Lower leg skin (tissue), 4 donors: ENCODE data around the gene DOK6. TPM values are rescaled to one million over a fixed set of nuclear protein-coding genes. Genes with fewer than 3 reads are reported as not detected.
"Not testable (repeated sequence)": the region's sequence is repeated elsewhere in the genome, so short reads cannot be mapped to it uniquely, and the experiment has no call there.

Experiments
- DNase-seq, 2 donors: peaks; one replicate each; pipeline ENCODE4 v3.0.0-alpha.2; 2019; ENCODE audit warnings: low spot score in 2 of 2
- H3K4me3 ChIP-seq: fragments of 200-600 bp; sonication (generic); 2 replicates; pipeline ENCODE4 v1.5.1; 2017; ENCODE audit warnings: mild to moderate bottlenecking, low read depth; ENCODE audit not compliant: poor library complexity, severe bottlenecking
- POLR2A ChIP-seq, 2 donors: fragments of 450-650 bp; IDR thresholded peaks; one replicate each; pipeline ENCODE4 v1.6.1; 2016 to 2017; ENCODE audit warnings: antibody characterized with exemption in 2 of 2, mild to moderate bottlenecking in 1 of 2, moderate library complexity in 1 of 2
- WGBS, 2 donors: methylation state at CpG; one replicate each; pipeline ENCODE4 v1.1.5; 2018; 5-methylcytosine and 5-hydroxymethylcytosine counted together
- intact Hi-C: fragments of 100-400 bp; cut with DNase I; formaldehyde crosslinking; loops from one replicate; pipeline ENCODE4 v1.15.0; 2023; ENCODE audit warnings: low total_unique reads
- total RNA-seq, 4 donors: library from RNA; depleted of rRNA; stranded (reverse); fragments of >200 nt; gene quantifications; one replicate each; pipeline ENCODE4 v1.1.0, GENCODE V29; 2016
- TF ChIP-seq, protein P1 (sequence below), 3 donors: fragments of 450-650 bp; IDR thresholded peaks; one replicate each; pipeline ENCODE4 v1.5.1; 2016; ENCODE audit warnings: antibody characterized with exemption in 3 of 3, mild to moderate bottlenecking in 3 of 3, moderate library complexity in 2 of 3

DOK6 gene
- total RNA-seq, 4 donors from 2014 or later: 0.21 to 0.45 (median 0.42) TPM

DNA sequence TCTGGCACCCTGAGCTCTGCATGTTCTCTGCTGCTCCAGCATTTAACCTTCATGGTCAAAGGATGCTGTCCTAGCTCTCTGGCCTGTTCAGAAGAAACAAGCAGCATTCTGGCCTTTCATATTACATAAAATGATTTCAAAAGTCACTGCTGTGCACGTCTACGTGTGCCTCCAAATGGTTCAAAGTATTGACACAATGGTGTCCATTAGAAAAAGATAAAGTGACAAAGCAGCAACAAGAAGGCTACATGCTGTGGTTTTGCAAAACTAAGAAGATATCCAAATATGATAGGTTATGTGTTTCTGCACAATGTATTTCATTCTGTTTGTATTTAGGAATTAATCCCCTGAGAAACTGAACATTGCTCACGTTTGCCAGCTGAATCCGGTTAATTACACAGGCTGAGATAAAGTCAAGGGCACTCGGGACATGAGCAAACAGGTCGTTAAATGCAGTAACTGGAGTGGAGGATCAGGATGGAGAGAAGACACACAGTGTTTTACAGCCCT lies 258.5 kb downstream of the DOK6 start:
- 24 to 36% methylated on average over 6 of the region's 6 CpGs for WGBS, 2 donors
- TF ChIP-seq POLR2A (IDR thresholded peaks at IDR 0.05): no peak
- TF ChIP-seq, protein P1, sequence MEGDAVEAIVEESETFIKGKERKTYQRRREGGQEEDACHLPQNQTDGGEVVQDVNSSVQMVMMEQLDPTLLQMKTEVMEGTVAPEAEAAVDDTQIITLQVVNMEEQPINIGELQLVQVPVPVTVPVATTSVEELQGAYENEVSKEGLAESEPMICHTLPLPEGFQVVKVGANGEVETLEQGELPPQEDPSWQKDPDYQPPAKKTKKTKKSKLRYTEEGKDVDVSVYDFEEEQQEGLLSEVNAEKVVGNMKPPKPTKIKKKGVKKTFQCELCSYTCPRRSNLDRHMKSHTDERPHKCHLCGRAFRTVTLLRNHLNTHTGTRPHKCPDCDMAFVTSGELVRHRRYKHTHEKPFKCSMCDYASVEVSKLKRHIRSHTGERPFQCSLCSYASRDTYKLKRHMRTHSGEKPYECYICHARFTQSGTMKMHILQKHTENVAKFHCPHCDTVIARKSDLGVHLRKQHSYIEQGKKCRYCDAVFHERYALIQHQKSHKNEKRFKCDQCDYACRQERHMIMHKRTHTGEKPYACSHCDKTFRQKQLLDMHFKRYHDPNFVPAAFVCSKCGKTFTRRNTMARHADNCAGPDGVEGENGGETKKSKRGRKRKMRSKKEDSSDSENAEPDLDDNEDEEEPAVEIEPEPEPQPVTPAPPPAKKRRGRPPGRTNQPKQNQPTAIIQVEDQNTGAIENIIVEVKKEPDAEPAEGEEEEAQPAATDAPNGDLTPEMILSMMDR (IDR thresholded peaks at IDR 0.05): no peak
- no peak for DNase-seq

DNA sequence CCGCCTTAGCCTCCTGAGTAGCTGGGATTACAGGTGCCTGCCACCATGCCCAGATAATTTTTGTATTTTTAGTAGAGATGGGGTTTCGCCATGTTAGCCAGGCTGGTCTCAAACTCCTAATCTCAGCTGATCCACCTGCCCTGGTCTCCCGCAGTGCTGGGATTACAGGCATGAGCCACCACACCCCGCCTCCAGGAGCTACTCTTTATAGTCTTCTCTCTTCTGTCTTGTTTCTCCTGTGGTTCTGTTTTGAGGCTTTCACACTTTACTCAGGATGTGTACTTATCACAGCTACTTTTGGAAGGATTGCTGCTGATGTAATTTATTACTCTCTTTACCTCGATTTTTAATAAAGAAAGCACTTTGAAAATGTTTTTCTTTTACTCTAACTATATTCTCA lies 261.4 kb downstream of the DOK6 start:
- H3K4me3 ChIP-seq, DNase-seq, intact Hi-C loops: not testable (repeated sequence)
- 71 to 78% methylated on average over 5 of the region's 5 CpGs for WGBS, 2 donors

More for the DNA sequence above, 258.5 kb downstream of the DOK6 start:
- intact Hi-C loops: no loop called here
- no peak overlapping the region for H3K4me3 ChIP-seq

DNA sequence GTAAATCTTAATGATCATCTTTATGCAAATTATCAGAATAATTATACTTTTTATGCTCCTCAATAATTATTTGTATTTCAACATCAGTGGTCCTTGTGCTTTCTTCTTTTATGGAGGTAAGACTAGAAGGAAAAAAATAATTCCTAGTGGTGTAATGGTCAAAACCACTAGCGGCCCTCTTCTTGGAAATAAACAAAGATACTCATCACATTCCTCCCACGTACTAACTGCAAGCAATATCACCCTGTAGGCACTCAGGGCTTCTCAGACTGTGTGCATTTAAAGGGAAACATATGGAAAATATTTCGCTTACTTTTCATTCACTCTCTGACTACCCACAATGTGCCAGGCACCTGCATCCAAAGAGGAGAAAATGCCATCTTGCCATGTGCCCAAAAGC lies 263.7 kb downstream of the DOK6 start:
- no peak overlapping the region for H3K4me3 ChIP-seq
- intact Hi-C loops: no loop called here
- WGBS, 2 donors: 48 to 54% methylated on average over 3 of the region's 3 CpGs
- DNase-seq: no peak
- TF ChIP-seq POLR2A (IDR thresholded peaks at IDR 0.05): no peak
- TF ChIP-seq, protein P1 (IDR thresholded peaks at IDR 0.05): no peak

DNA sequence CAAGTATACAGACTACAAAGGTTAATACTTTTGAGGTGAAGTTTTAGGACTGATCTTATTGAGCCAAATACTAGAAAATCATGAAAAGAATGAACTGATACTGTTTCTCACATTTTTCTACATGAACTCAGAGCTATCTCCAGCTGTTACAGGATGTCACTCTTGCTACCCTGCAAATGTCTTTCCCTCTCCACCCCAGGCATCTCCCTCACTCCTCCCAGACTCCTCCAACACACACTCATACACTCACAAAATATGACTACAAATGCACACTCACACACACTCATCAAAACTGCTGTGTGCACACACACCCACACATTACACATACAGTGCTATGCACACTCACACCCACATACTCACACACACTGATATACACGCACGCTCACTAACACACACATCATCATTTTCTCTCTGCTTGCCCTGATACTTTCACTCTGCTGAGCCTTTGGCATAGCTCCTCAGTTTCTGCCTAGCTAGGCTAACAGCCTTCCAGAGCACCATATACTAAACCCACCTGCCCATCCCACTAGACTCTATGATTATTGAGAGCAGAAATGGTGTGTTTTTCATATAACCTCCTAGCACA lies 273.7 kb downstream of the DOK6 start:
- DNase-seq: no peak
- WGBS, 2 donors: 92 to 94% methylated on average over 2 of the region's 2 CpGs
- TF ChIP-seq, protein P1 (IDR thresholded peaks at IDR 0.05): no peak
- no peak for TF ChIP-seq POLR2A (IDR thresholded peaks at IDR 0.05)
- intact Hi-C loops: no loop called here
- H3K4me3 ChIP-seq: no peak overlapping the region

DNA sequence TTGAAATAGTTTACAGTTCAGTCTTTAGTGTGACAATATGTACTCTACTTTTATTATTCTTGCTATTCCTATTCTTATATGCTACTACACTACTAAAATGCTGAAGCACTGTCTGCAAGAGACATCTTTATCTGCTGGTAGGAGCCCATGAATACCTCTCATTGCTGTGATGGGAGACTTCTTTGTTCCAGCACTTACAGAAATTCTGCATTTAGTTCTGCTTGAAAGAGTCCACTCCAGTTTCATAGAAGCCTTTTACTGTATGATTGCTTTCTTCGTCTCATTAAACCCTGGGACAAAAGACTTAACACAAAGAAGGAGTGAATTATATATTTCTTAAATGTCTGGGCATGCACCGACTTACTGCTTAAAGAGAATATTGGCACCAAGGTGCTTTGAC lies 274.3 kb downstream of the DOK6 start:
- TF ChIP-seq, protein P1 (IDR thresholded peaks at IDR 0.05): no peak
- TF ChIP-seq POLR2A (IDR thresholded peaks at IDR 0.05): no peak
- no peak for DNase-seq
- H3K4me3 ChIP-seq: no peak overlapping the region
- 62 to 88% methylated on average over 2 of the region's 2 CpGs for WGBS, 2 donors
- intact Hi-C loops: no loop called here

DNA sequence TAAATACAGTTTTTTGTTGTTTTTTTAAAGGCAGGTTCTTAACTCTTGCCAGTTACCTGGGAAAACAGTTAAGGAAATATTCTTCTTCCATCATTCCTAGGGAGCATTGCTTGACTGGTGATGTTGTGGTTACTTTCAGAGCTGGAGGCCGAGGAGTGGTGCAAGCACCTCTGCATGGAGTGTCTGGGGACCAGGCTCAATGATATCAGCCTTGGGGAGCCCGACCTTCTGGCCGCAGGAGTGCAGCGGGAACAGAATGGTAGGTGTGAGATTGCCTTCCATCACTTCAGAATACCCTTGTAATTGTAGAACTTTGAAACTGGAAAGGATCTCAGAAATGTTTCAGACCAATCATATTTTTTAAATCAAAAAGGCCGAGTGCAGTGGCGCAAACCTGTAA lies 276.9 kb downstream of the DOK6 start:
- WGBS, 2 donors: 87 to 90% methylated on average over 6 of the region's 6 CpGs
- intact Hi-C loops: no loop called here
- TF ChIP-seq, protein P1 (IDR thresholded peaks at IDR 0.05): no peak
- TF ChIP-seq POLR2A (IDR thresholded peaks at IDR 0.05): no peak

More for the DNA sequence above, 276.9 kb downstream of the DOK6 start:
- H3K4me3 ChIP-seq: no peak overlapping the region
- no peak for DNase-seq
